Adrenal gland (tissue), 5 donors: ENCODE measurements around the gene CPD.

Source experiments
- CTCF ChIP-seq, 6 experiments: fragments of 450-650 bp in 4 of 6; fragments of 200-600 bp in 2 of 6; sonication (generic) in 1 of 6; IDR thresholded peaks; 1 replicate in 5 of 6; 2 replicates in 1 of 6; pipeline versions ENCODE4 v1.5.1 to v1.8.0; 2016 to 2021; ENCODE audit warnings: antibody characterized with exemption in 6 of 6, mild to moderate bottlenecking in 2 of 6, moderate library complexity in 1 of 6
- POLR2A ChIP-seq, 2 donors: fragments of 450-650 bp; IDR thresholded peaks; one replicate each; pipeline ENCODE4 v1.6.1; 2017; ENCODE audit warnings: antibody characterized with exemption in 2 of 2, mild to moderate bottlenecking in 2 of 2, moderate library complexity in 1 of 2
- donor health status: DM: no; HTN: no; CAD: no.

GRCh38 chr17:30389756-30390300 lies 11.1 kb downstream of the CPD start:
- TF ChIP-seq CTCF (IDR thresholded peaks at IDR 0.05) = no peak
- no peak for TF ChIP-seq POLR2A (IDR thresholded peaks at IDR 0.05)
